Measurements from ENCODE around the gene TMEM43. TPM values are rescaled to one million over a fixed set of nuclear protein-coding genes. Genes with fewer than 3 reads are reported as not detected.

The TMEM43 gene
- total and polyA plus RNA-seq, 2 of the 13 experiments (the other 11 are each of a cell fraction or from before 2014, with no cell fraction given) = 48.9 to 50.5 TPM

GRCh38 chr3:14139771-14140170, 14.9 kb downstream of the TMEM43 start (continued):
- TF ChIP-seq, protein P1, sequence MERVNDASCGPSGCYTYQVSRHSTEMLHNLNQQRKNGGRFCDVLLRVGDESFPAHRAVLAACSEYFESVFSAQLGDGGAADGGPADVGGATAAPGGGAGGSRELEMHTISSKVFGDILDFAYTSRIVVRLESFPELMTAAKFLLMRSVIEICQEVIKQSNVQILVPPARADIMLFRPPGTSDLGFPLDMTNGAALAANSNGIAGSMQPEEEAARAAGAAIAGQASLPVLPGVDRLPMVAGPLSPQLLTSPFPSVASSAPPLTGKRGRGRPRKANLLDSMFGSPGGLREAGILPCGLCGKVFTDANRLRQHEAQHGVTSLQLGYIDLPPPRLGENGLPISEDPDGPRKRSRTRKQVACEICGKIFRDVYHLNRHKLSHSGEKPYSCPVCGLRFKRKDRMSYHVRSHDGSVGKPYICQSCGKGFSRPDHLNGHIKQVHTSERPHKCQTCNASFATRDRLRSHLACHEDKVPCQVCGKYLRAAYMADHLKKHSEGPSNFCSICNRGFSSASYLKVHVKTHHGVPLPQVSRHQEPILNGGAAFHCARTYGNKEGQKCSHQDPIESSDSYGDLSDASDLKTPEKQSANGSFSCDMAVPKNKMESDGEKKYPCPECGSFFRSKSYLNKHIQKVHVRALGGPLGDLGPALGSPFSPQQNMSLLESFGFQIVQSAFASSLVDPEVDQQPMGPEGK (CRISPR knock-in tag; IDR thresholded peaks at IDR 0.05) = no peak

GRCh38 chr3:14140668-14141067, 15.8 kb downstream of the TMEM43 start:
- intact Hi-C loops (cut with micrococcal nuclease; ENCODE audit: unreplicated experiment) (no loop called here), in situ Hi-C loops (cut with HindIII; ENCODE audit: extremely low pct_ligation_motif_present, low pct_unique_long_range_greater_than_20kb) (no loop called here)
- Histone ChIP-seq H4K20me1 (ENCODE audit: insufficient read depth, low read length) (no peaks in the 10 kb centered on the region; the same call in 1 of the 2 replicates), H3K27ac (ENCODE audit: extremely low read length, insufficient read depth, low read length) (no peak overlapping the region), H3K36me3 (replicated peaks in 1 of 2; ENCODE audit: control insufficient read depth in 1 of 2, insufficient read depth in 2 of 2, low read length in 2 of 2) (peaks cover 16 to 41% of the 10 kb centered on the region in 2 experiments), H3K79me2 (ENCODE audit: insufficient read depth, low read length) (no peaks in the 10 kb centered on the region), H3K27me3 (ENCODE audit: control insufficient read depth in 1 of 2, insufficient read depth in 2 of 2, low read length in 2 of 2) (no peaks in the 10 kb centered on the region), H3K9me3 (ENCODE audit: low read length) (no peaks in the 10 kb centered on the region), H3K4me1 (ENCODE audit: insufficient read depth, low read length) (peaks cover 20% of the 10 kb centered on the region), H3K9ac (ENCODE audit: insufficient read depth, low read depth, low read length) (no peak overlapping the region), H3K4me3 (replicated peaks in 1 of 3; ENCODE audit: insufficient read depth in 1 of 3, low read depth in 2 of 3, low read length in 3 of 3) (no peak overlapping the region), H2AFZ (ENCODE audit: low read length) (no peak overlapping the region), H3K4me2 (ENCODE audit: low read depth, low read length) (no peak overlapping the region)
- POLR2A ChIA-PET = interaction anchor here (2.5 kb wide), 1 partner anchor 16 kb away, joined by 16 read pairs; the partner anchor contains the start of genes CHCHD4 and TMEM43
- no TSS peak for BruUV-seq (replicated peaks)
- DNase-seq (ENCODE audit: low spot score) (no peak), FAIRE-seq (no peak), ATAC-seq (no peak)
- 71% methylated on average over 1 of the region's 2 CpGs for WGBS (ENCODE audit: low lambda C conversion rate)
- CTCF ChIA-PET (ENCODE audit: low intra/inter-chr PET ratio, low total read pairs) = no interaction called here
- no peak for TF ChIP-seq ZNF577 (CRISPR knock-in tag; IDR thresholded peaks at IDR 0.05; ENCODE audit: borderline replicate concordance, low read depth)
- TF ChIP-seq, protein P2, sequence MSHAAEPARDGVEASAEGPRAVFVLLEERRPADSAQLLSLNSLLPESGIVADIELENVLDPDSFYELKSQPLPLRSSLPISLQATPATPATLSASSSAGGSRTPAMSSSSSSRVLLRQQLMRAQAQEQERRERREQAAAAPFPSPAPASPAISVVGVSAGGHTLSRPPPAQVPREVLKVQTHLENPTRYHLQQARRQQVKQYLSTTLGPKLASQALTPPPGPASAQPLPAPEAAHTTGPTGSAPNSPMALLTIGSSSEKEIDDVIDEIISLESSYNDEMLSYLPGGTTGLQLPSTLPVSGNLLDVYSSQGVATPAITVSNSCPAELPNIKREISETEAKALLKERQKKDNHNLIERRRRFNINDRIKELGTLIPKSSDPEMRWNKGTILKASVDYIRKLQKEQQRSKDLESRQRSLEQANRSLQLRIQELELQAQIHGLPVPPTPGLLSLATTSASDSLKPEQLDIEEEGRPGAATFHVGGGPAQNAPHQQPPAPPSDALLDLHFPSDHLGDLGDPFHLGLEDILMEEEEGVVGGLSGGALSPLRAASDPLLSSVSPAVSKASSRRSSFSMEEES (CRISPR knock-in tag; IDR thresholded peaks at IDR 0.05) = no peak
- TF ChIP-seq, protein P3, sequence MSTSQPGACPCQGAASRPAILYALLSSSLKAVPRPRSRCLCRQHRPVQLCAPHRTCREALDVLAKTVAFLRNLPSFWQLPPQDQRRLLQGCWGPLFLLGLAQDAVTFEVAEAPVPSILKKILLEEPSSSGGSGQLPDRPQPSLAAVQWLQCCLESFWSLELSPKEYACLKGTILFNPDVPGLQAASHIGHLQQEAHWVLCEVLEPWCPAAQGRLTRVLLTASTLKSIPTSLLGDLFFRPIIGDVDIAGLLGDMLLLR (CRISPR knock-in tag; IDR thresholded peaks at IDR 0.05) = no peak
- TF ChIP-seq, protein P4, sequence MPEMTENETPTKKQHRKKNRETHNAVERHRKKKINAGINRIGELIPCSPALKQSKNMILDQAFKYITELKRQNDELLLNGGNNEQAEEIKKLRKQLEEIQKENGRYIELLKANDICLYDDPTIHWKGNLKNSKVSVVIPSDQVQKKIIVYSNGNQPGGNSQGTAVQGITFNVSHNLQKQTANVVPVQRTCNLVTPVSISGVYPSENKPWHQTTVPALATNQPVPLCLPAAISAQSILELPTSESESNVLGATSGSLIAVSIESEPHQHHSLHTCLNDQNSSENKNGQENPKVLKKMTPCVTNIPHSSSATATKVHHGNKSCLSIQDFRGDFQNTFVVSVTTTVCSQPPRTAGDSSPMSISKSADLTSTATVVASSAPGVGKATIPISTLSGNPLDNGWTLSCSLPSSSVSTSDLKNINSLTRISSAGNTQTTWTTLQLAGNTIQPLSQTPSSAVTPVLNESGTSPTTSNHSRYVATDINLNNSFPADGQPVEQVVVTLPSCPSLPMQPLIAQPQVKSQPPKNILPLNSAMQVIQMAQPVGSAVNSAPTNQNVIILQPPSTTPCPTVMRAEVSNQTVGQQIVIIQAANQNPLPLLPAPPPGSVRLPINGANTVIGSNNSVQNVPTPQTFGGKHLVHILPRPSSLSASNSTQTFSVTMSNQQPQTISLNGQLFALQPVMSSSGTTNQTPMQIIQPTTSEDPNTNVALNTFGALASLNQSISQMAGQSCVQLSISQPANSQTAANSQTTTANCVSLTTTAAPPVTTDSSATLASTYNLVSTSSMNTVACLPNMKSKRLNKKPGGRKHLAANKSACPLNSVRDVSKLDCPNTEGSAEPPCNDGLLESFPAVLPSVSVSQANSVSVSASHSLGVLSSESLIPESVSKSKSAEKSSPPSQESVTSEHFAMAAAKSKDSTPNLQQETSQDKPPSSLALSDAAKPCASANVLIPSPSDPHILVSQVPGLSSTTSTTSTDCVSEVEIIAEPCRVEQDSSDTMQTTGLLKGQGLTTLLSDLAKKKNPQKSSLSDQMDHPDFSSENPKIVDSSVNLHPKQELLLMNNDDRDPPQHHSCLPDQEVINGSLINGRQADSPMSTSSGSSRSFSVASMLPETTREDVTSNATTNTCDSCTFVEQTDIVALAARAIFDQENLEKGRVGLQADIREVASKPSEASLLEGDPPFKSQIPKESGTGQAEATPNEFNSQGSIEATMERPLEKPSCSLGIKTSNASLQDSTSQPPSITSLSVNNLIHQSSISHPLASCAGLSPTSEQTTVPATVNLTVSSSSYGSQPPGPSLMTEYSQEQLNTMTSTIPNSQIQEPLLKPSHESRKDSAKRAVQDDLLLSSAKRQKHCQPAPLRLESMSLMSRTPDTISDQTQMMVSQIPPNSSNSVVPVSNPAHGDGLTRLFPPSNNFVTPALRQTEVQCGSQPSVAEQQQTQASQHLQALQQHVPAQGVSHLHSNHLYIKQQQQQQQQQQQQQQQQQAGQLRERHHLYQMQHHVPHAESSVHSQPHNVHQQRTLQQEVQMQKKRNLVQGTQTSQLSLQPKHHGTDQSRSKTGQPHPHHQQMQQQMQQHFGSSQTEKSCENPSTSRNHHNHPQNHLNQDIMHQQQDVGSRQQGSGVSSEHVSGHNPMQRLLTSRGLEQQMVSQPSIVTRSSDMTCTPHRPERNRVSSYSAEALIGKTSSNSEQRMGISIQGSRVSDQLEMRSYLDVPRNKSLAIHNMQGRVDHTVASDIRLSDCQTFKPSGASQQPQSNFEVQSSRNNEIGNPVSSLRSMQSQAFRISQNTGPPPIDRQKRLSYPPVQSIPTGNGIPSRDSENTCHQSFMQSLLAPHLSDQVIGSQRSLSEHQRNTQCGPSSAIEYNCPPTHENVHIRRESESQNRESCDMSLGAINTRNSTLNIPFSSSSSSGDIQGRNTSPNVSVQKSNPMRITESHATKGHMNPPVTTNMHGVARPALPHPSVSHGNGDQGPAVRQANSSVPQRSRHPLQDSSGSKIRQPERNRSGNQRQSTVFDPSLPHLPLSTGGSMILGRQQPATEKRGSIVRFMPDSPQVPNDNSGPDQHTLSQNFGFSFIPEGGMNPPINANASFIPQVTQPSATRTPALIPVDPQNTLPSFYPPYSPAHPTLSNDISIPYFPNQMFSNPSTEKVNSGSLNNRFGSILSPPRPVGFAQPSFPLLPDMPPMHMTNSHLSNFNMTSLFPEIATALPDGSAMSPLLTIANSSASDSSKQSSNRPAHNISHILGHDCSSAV (CRISPR knock-in tag; IDR thresholded peaks at IDR 0.05; ENCODE audit: borderline replicate concordance) = no peak
- TF ChIP-seq KDM5B (CRISPR knock-in tag; IDR thresholded peaks at IDR 0.05; ENCODE audit: borderline replicate concordance) = no peak
- no peak for TF ChIP-seq RORA (CRISPR knock-in tag; IDR thresholded peaks at IDR 0.05)
